Mucosa of rectum (tissue), 2 donors: ENCODE data around the gene BHLHA15.
A peak's percentile ranks its signal among the peaks of the same experiment; 100 is the strongest.

ENCODE experiments used
- H3K27ac ChIP-seq, 2 donors: one replicate each; pipeline ENCODE4 v1.7.0; 2013; ENCODE audit warnings: inconsistent platforms in 2 of 2, low read depth in 2 of 2, low read length in 2 of 2
- H3K27me3 ChIP-seq, 2 donors: one replicate each; pipeline ENCODE4 v1.7.0; 2013; ENCODE audit warnings: low read length in 2 of 2; ENCODE audit not compliant: control insufficient read depth in 2 of 2, insufficient read depth in 2 of 2
- H3K36me3 ChIP-seq, 2 donors: one replicate each; pipeline ENCODE4 v1.7.0; 2013; ENCODE audit warnings: low read length in 2 of 2; ENCODE audit not compliant: control insufficient read depth in 2 of 2, insufficient read depth in 2 of 2
- H3K4me1 ChIP-seq, 2 donors: one replicate each; pipeline ENCODE4 v1.7.0; 2013; ENCODE audit warnings: low read length in 2 of 2, mild to moderate bottlenecking in 1 of 2; ENCODE audit not compliant: control insufficient read depth in 2 of 2, insufficient read depth in 2 of 2
- H3K4me3 ChIP-seq, 2 donors: one replicate each; pipeline ENCODE4 v1.7.0; 2013; ENCODE audit warnings: low read length in 2 of 2
- H3K9ac ChIP-seq, 2 donors: one replicate each; pipeline ENCODE4 v1.7.0; 2013; ENCODE audit warnings: low read length in 2 of 2, low read depth in 1 of 2, mild to moderate bottlenecking in 1 of 2
- H3K9me3 ChIP-seq, 2 donors: one replicate each; pipeline ENCODE4 v1.7.0; 2013; ENCODE audit warnings: low read length in 2 of 2; ENCODE audit not compliant: control insufficient read depth in 2 of 2
- donor health status: healthy.
- donor health status: Normal muscosa, but diverticular disease.

The BHLHA15 gene

GRCh38 chr7:98242934-98243333 is 31.7 kb downstream of the BHLHA15 start:
- peaks cover 8 to 26% of the 10 kb centered on the region in 2 donors for H3K36me3 ChIP-seq
- no peaks in the 10 kb centered on the region for H3K9me3 ChIP-seq
- no peak overlapping the region for H3K27ac ChIP-seq
- H3K9ac ChIP-seq, result no peak overlapping the region
- no peak overlapping the region for H3K4me3 ChIP-seq
- H3K27me3 ChIP-seq, result no peaks in the 10 kb centered on the region
- H3K4me1 ChIP-seq, result no peaks in the 10 kb centered on the region

- Histone ChIP-seq H3K27me3 (no peaks in the 10 kb centered on the region), H3K9ac (no peak overlapping the region), H3K4me3 (no peak overlapping the region), H3K36me3 (peaks cover 6 to 16% of the 10 kb centered on the region in 2 donors), H3K4me1 (peaks cover 0 to 4% of the 10 kb centered on the region in 2 donors), H3K27ac (no peak overlapping the region), H3K9me3 (no peaks in the 10 kb centered on the region)
Measured at GRCh38 chr7:98244871-98245270, 33.6 kb downstream of the BHLHA15 start.

- H3K36me3 ChIP-seq, result peaks cover 3 to 7% of the 10 kb centered on the region in 2 donors
- peaks cover 19 to 20% of the 10 kb centered on the region in 2 donors for H3K4me1 ChIP-seq
- H3K27me3 ChIP-seq, result no peaks in the 10 kb centered on the region
- H3K9me3 ChIP-seq, result no peaks in the 10 kb centered on the region
- no peak overlapping the region for H3K9ac ChIP-seq
- no peak overlapping the region for H3K4me3 ChIP-seq
- H3K27ac ChIP-seq, result no peak overlapping the region
Measured at GRCh38 chr7:98248156-98248555, 36.9 kb downstream of the BHLHA15 start.

- H3K9ac ChIP-seq, result no peak overlapping the region
- no peak overlapping the region for H3K4me3 ChIP-seq
- peaks cover 0 to 6% of the 10 kb centered on the region in 2 donors for H3K36me3 ChIP-seq
- H3K27me3 ChIP-seq, result no peaks in the 10 kb centered on the region
- H3K27ac ChIP-seq, result peak overlapping the region; percentile 5 to 6
- peaks cover 21 to 24% of the 10 kb centered on the region in 2 donors for H3K4me1 ChIP-seq
- no peaks in the 10 kb centered on the region for H3K9me3 ChIP-seq
Measured at GRCh38 chr7:98249106-98249505, 37.9 kb downstream of the BHLHA15 start.

- peaks cover 0 to 3% of the 10 kb centered on the region in 2 donors for H3K36me3 ChIP-seq
- H3K4me3 ChIP-seq, result peak overlapping the region; percentile 87 to 97
- H3K27ac ChIP-seq, result peak overlapping the region; percentile 96
- H3K27me3 ChIP-seq, result no peaks in the 10 kb centered on the region
- peaks cover 21 to 24% of the 10 kb centered on the region in 2 donors for H3K4me1 ChIP-seq
- no peaks in the 10 kb centered on the region for H3K9me3 ChIP-seq
- H3K9ac ChIP-seq, result peak overlapping the region; percentile 84 to 86
Measured at GRCh38 chr7:98250789-98251188, 39.5 kb downstream of the BHLHA15 start.

GRCh38 chr7:98251231-98251600 is 40.0 kb downstream of the BHLHA15 start:
- Histone ChIP-seq H3K4me1 (peaks cover 21 to 24% of the 10 kb centered on the region in 2 donors), H3K9ac (peak overlapping the region; percentile 84 to 86), H3K27ac (peak overlapping the region; percentile 96), H3K36me3 (peaks cover 0 to 3% of the 10 kb centered on the region in 2 donors), H3K27me3 (no peaks in the 10 kb centered on the region), H3K4me3 (peak overlapping the region; percentile 87 to 97), H3K9me3 (no peaks in the 10 kb centered on the region)

- H3K9me3 ChIP-seq, result no peaks in the 10 kb centered on the region
- H3K36me3 ChIP-seq, result peaks cover 2 to 5% of the 10 kb centered on the region in 2 donors
- peaks cover 21 to 24% of the 10 kb centered on the region in 2 donors for H3K4me1 ChIP-seq
- H3K27ac ChIP-seq, result peak within 1 kb of the TSS; percentile 96
- H3K9ac ChIP-seq, result peak within 1 kb of the TSS; percentile 84 to 86
- peak within 1 kb of the TSS; percentile 87 to 97 for H3K4me3 ChIP-seq
- no peaks in the 10 kb centered on the region for H3K27me3 ChIP-seq
Measured at GRCh38 chr7:98251601-98252424, 40.6 kb downstream of the BHLHA15 start, which contains the start of gene TECPR1. TECPR1 (minus strand) TSS chr7:98252232; CDS start chr7:98246146, 6,086 bp downstream.

- peak overlapping the region; percentile 96 for H3K27ac ChIP-seq
- H3K9ac ChIP-seq, result peak overlapping the region; percentile 84 to 86
Measured at GRCh38 chr7:98252425-98253054, 41.3 kb downstream of the BHLHA15 start.

GRCh38 chr7:98254516-98254915 is 43.3 kb downstream of the BHLHA15 start:
- no peak overlapping the region for H3K9ac ChIP-seq
- peaks cover 9 to 12% of the 10 kb centered on the region in 2 donors for H3K36me3 ChIP-seq
- no peaks in the 10 kb centered on the region for H3K27me3 ChIP-seq
- no peaks in the 10 kb centered on the region for H3K9me3 ChIP-seq
- H3K27ac ChIP-seq, result no peak overlapping the region
- H3K4me1 ChIP-seq, result peaks cover 20 to 21% of the 10 kb centered on the region in 2 donors
- no peak overlapping the region for H3K4me3 ChIP-seq

More at GRCh38 chr7:98252425-98253054, 41.3 kb downstream of the BHLHA15 start:
- no peaks in the 10 kb centered on the region for H3K9me3 ChIP-seq
- peak overlapping the region; percentile 87 to 97 for H3K4me3 ChIP-seq
- H3K27me3 ChIP-seq, result no peaks in the 10 kb centered on the region
- peaks cover 6 to 9% of the 10 kb centered on the region in 2 donors for H3K36me3 ChIP-seq
- peaks cover 21 to 24% of the 10 kb centered on the region in 2 donors for H3K4me1 ChIP-seq
